Neural cell (in vitro differentiated cells): ENCODE data around the gene CLSTN1.

Experiments
- CTCF ChIP-seq: fragments of 450-650 bp; IDR thresholded peaks from 2 replicates; pipeline ENCODE4 v1.5.1; 2014; ENCODE audit warnings: antibody characterized with exemption, mild to moderate bottlenecking, moderate library complexity; ENCODE audit not compliant: poor library complexity, severe bottlenecking
- EP300 ChIP-seq: fragments of 450-650 bp; conservative IDR thresholded peaks from 2 replicates; pipeline ENCODE4 v1.6.1; 2014; ENCODE audit warnings: antibody characterized with exemption, mild to moderate bottlenecking, moderate library complexity; ENCODE audit not compliant: poor library complexity, severe bottlenecking
- MXI1 ChIP-seq: fragments of 450-650 bp; conservative IDR thresholded peaks from 2 replicates; pipeline ENCODE4 v1.6.1; 2014; ENCODE audit warnings: antibody characterized with exemption, mild to moderate bottlenecking; ENCODE audit not compliant: poor library complexity, severe bottlenecking
- RAD21 ChIP-seq: fragments of 450-650 bp; conservative IDR thresholded peaks from 2 replicates; pipeline ENCODE4 v1.6.1; 2014; ENCODE audit warnings: antibody characterized with exemption, mild to moderate bottlenecking, moderate library complexity

GRCh38 chr1:9726905-9727595 lies 96.7 kb downstream of the CLSTN1 start:
- TF ChIP-seq CTCF (no peak), RAD21 (no peak), MXI1 (no peak), EP300 (no peak)
